Neural cell (in vitro differentiated cells): ENCODE measurements around the gene EPAS1. TPM values are rescaled to one million over a fixed set of nuclear protein-coding genes. Genes with fewer than 3 reads are reported as not detected.

Experiments
- H2AFZ ChIP-seq: fragments of 200-600, 300-800 bp; sonication (generic), shearing (Covaris generic); 2 replicates; pipeline ENCODE4 v1.6.0; 2014; ENCODE audit warnings: low read depth, mild to moderate bottlenecking, antibody characterized with exemption, low read length, moderate library complexity
- H3F3A ChIP-seq: fragments of 200-600 bp; shearing (Covaris generic); 2 replicates; pipeline ENCODE4 v1.6.1; 2016; ENCODE audit warnings: mild to moderate bottlenecking, moderate library complexity, mixed read lengths, antibody characterized with exemption, low read length; ENCODE audit not compliant: insufficient read depth, poor library complexity, severe bottlenecking
- H3K27ac ChIP-seq: fragments of 200-600, 300-800 bp; sonication (generic), shearing (Covaris generic); 2 replicates; pipeline ENCODE4 v1.5.1; 2014; ENCODE audit warnings: mild to moderate bottlenecking, low read length, moderate library complexity
- H3K27me3 ChIP-seq: fragments of 300-800, 200-600 bp; sonication (generic), shearing (Covaris generic); 2 replicates; pipeline ENCODE4 v1.6.0; 2014; ENCODE audit warnings: mild to moderate bottlenecking, low read depth, low read length, moderate library complexity; ENCODE audit not compliant: insufficient read depth
- H3K36me3 ChIP-seq: fragments of 300-800, 200-600 bp; sonication (generic), shearing (Covaris generic); 2 replicates; pipeline ENCODE4 v1.5.1; 2014; ENCODE audit warnings: mild to moderate bottlenecking, antibody characterized with exemption, low read length, moderate library complexity; ENCODE audit not compliant: insufficient read depth
- H3K4me2 ChIP-seq: fragments of 300-800, 200-600 bp; sonication (generic), shearing (Covaris generic); 2 replicates; pipeline ENCODE4 v1.6.0; 2014; ENCODE audit warnings: mild to moderate bottlenecking, low read length
- H3K4me3 ChIP-seq: fragments of 300-800, 200-600 bp; sonication (generic), shearing (Covaris generic); 2 replicates; pipeline ENCODE4 v1.5.1; 2014; ENCODE audit warnings: mild to moderate bottlenecking, low read length, moderate library complexity
- H3K79me2 ChIP-seq: fragments of 200-600 bp; shearing (Covaris generic); replicated peaks from 2 replicates; pipeline ENCODE4 v1.6.0; 2014; ENCODE audit warnings: mild to moderate bottlenecking, low read length, moderate library complexity; ENCODE audit not compliant: insufficient read depth
- H3K9ac ChIP-seq: fragments of 300-800, 200-600 bp; sonication (generic), shearing (Covaris generic); 2 replicates; pipeline ENCODE4 v1.6.1; 2016; ENCODE audit warnings: mild to moderate bottlenecking, low read length, mixed read lengths
- H3K9me2 ChIP-seq: fragments of 200-600 bp; shearing (Covaris generic); 2 replicates; pipeline ENCODE4 v1.6.1; 2016; ENCODE audit warnings: mild to moderate bottlenecking, low read length, mixed read lengths; ENCODE audit not compliant: insufficient read depth
- H3K9me3 ChIP-seq: fragments of 200-600, 300-800 bp; sonication (generic), shearing (Covaris generic); 2 replicates; pipeline ENCODE4 v1.6.1; 2016; ENCODE audit warnings: mild to moderate bottlenecking, mixed run types, low read length, moderate library complexity, mixed read lengths
- H4K20me1 ChIP-seq: fragments of 200-600 bp; shearing (Covaris generic); 2 replicates; pipeline ENCODE4 v1.6.1; 2016; ENCODE audit warnings: mild to moderate bottlenecking, mixed run types; ENCODE audit not compliant: insufficient read depth
- EP300 ChIP-seq: fragments of 450-650 bp; conservative IDR thresholded peaks from 2 replicates; pipeline ENCODE4 v1.6.1; 2014; ENCODE audit warnings: antibody characterized with exemption, mild to moderate bottlenecking, moderate library complexity; ENCODE audit not compliant: poor library complexity, severe bottlenecking
- EZH2 ChIP-seq: fragments of 200-600, 300-800 bp; shearing (Covaris generic), sonication (generic); IDR thresholded peaks from 2 replicates; pipeline ENCODE4 v1.6.1; 2014; ENCODE audit warnings: antibody characterized with exemption, low read length, borderline replicate concordance, mild to moderate bottlenecking; ENCODE audit not compliant: insufficient read depth, poor library complexity, severe bottlenecking
- MXI1 ChIP-seq: fragments of 450-650 bp; conservative IDR thresholded peaks from 2 replicates; pipeline ENCODE4 v1.6.1; 2014; ENCODE audit warnings: antibody characterized with exemption, mild to moderate bottlenecking; ENCODE audit not compliant: poor library complexity, severe bottlenecking
- POLR2AphosphoS5 ChIP-seq: IDR thresholded peaks from 2 replicates; pipeline ENCODE4 v1.6.1; 2012
- RAD21 ChIP-seq: fragments of 450-650 bp; conservative IDR thresholded peaks from 2 replicates; pipeline ENCODE4 v1.6.1; 2014; ENCODE audit warnings: antibody characterized with exemption, mild to moderate bottlenecking, moderate library complexity
- SMC3 ChIP-seq: fragments of 450-650 bp; conservative IDR thresholded peaks from 2 replicates; pipeline ENCODE4 v1.6.1; 2014; ENCODE audit warnings: antibody characterized with exemption, mild to moderate bottlenecking, moderate library complexity; ENCODE audit not compliant: poor library complexity
- TAF1 ChIP-seq: IDR thresholded peaks from 2 replicates; pipeline ENCODE4 v1.6.1; 2012; ENCODE audit warnings: low read depth
- polyA plus RNA-seq: library from polyadenylated mRNA; depleted of rRNA; stranded (reverse); fragments of >200 nt; gene quantifications from 2 replicates; pipeline ENCODE4 v1.2.3, GENCODE V29; 2014
- TF ChIP-seq, protein P1 (sequence below): fragments of 450-650 bp; IDR thresholded peaks from 2 replicates; pipeline ENCODE4 v1.5.1; 2014; ENCODE audit warnings: antibody characterized with exemption, mild to moderate bottlenecking, moderate library complexity; ENCODE audit not compliant: poor library complexity, severe bottlenecking
- TF ChIP-seq, protein P2 (sequence below): IDR thresholded peaks from 2 replicates; pipeline ENCODE4 v1.6.1; 2012; ENCODE audit warnings: borderline replicate concordance

EPAS1 gene
- polyA plus RNA-seq, 1 donor from 2014 or later, result not detected

- no peak overlapping the region for H3K4me3 ChIP-seq
- no peaks in the 10 kb centered on the region for H3K27me3 ChIP-seq
- no peaks in the 10 kb centered on the region for H3K9me3 ChIP-seq
- no peak overlapping the region for H2AFZ ChIP-seq
- no peaks in the 10 kb centered on the region for H3K79me2 ChIP-seq
- H3K36me3 ChIP-seq, result no peaks in the 10 kb centered on the region
- no peak for TF ChIP-seq MXI1
- TF ChIP-seq SMC3, result no peak
- TF ChIP-seq EP300, result no peak
- TF ChIP-seq EZH2, result no peak
- no peak for TF ChIP-seq RAD21
- TF ChIP-seq TAF1, result no peak
- TF ChIP-seq, protein P1, sequence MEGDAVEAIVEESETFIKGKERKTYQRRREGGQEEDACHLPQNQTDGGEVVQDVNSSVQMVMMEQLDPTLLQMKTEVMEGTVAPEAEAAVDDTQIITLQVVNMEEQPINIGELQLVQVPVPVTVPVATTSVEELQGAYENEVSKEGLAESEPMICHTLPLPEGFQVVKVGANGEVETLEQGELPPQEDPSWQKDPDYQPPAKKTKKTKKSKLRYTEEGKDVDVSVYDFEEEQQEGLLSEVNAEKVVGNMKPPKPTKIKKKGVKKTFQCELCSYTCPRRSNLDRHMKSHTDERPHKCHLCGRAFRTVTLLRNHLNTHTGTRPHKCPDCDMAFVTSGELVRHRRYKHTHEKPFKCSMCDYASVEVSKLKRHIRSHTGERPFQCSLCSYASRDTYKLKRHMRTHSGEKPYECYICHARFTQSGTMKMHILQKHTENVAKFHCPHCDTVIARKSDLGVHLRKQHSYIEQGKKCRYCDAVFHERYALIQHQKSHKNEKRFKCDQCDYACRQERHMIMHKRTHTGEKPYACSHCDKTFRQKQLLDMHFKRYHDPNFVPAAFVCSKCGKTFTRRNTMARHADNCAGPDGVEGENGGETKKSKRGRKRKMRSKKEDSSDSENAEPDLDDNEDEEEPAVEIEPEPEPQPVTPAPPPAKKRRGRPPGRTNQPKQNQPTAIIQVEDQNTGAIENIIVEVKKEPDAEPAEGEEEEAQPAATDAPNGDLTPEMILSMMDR, result no peak
- TF ChIP-seq, protein P2, sequence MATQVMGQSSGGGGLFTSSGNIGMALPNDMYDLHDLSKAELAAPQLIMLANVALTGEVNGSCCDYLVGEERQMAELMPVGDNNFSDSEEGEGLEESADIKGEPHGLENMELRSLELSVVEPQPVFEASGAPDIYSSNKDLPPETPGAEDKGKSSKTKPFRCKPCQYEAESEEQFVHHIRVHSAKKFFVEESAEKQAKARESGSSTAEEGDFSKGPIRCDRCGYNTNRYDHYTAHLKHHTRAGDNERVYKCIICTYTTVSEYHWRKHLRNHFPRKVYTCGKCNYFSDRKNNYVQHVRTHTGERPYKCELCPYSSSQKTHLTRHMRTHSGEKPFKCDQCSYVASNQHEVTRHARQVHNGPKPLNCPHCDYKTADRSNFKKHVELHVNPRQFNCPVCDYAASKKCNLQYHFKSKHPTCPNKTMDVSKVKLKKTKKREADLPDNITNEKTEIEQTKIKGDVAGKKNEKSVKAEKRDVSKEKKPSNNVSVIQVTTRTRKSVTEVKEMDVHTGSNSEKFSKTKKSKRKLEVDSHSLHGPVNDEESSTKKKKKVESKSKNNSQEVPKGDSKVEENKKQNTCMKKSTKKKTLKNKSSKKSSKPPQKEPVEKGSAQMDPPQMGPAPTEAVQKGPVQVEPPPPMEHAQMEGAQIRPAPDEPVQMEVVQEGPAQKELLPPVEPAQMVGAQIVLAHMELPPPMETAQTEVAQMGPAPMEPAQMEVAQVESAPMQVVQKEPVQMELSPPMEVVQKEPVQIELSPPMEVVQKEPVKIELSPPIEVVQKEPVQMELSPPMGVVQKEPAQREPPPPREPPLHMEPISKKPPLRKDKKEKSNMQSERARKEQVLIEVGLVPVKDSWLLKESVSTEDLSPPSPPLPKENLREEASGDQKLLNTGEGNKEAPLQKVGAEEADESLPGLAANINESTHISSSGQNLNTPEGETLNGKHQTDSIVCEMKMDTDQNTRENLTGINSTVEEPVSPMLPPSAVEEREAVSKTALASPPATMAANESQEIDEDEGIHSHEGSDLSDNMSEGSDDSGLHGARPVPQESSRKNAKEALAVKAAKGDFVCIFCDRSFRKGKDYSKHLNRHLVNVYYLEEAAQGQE, result no peak
- no peak for TF ChIP-seq POLR2AphosphoS5
- no peaks in the 10 kb centered on the region for H4K20me1 ChIP-seq
- no peaks in the 10 kb centered on the region for H3F3A ChIP-seq
- no peak overlapping the region for H3K27ac ChIP-seq
- H3K9me2 ChIP-seq, result no peaks in the 10 kb centered on the region
- H3K9ac ChIP-seq, result no peak overlapping the region
- H3K4me2 ChIP-seq, result no peak overlapping the region
Observed at GRCh38 chr2:46325182-46325928, 28.1 kb downstream of the EPAS1 start.

- H3K4me3 ChIP-seq, result no peak overlapping the region
- no peaks in the 10 kb centered on the region for H3K27me3 ChIP-seq
- H3K9ac ChIP-seq, result no peak overlapping the region
- H3K9me2 ChIP-seq, result no peaks in the 10 kb centered on the region
- H3K36me3 ChIP-seq, result no peaks in the 10 kb centered on the region
- H3K79me2 ChIP-seq, result no peaks in the 10 kb centered on the region
- H4K20me1 ChIP-seq, result no peaks in the 10 kb centered on the region
- no peak overlapping the region for H3K4me2 ChIP-seq
- no peak overlapping the region for H3K27ac ChIP-seq
- TF ChIP-seq POLR2AphosphoS5 (no peak), EZH2 (no peak), TAF1 (no peak), MXI1 (no peak), EP300 (no peak), SMC3 (no peak), RAD21 (no peak)
- TF ChIP-seq, protein P1, result no peak
- TF ChIP-seq, protein P2, result no peak
- H2AFZ ChIP-seq, result no peak overlapping the region
- no peaks in the 10 kb centered on the region for H3K9me3 ChIP-seq
- H3F3A ChIP-seq, result no peaks in the 10 kb centered on the region
Observed at GRCh38 chr2:46326231-46326980, 29.2 kb downstream of the EPAS1 start.
